CD1c-positive myeloid dendritic cell (primary cell): ENCODE results near the gene SERPINF2.
"Not testable (repeated sequence)": the region's sequence is repeated elsewhere in the genome, so short reads cannot be mapped to it uniquely, and the experiment has no call there.

ENCODE experiments used
- DNase-seq: peaks from one replicate; pipeline ENCODE4 v3.0.0-alpha.2; 2016; ENCODE audit errors: extremely low spot score

SERPINF2 gene

GRCh38 chr17:1789936-1790335 is 47.3 kb downstream of the SERPINF2 start:
- DNase-seq = no peak

GRCh38 chr17:1792495-1793446 is 50.1 kb downstream of the SERPINF2 start:
- no peak for DNase-seq

DNA sequence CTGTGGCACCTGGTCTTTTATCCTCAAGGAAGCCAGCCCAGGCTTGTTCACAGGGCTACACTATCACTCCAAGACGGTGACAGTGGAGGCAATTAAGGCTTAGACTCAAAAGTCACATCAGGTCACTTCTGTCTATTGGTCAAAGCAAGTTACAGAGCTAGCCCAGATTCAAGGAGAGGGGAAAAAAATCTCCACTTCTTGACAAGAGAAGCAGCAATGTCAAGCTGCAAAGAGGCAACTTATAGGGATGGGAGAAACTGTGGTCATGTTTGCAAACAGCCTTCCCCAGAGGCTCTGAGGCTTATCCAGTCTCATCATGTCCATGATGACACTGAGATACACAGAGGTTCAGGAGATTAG is 50.8 kb downstream of the SERPINF2 start:
- DNase-seq = no peak

DNA sequence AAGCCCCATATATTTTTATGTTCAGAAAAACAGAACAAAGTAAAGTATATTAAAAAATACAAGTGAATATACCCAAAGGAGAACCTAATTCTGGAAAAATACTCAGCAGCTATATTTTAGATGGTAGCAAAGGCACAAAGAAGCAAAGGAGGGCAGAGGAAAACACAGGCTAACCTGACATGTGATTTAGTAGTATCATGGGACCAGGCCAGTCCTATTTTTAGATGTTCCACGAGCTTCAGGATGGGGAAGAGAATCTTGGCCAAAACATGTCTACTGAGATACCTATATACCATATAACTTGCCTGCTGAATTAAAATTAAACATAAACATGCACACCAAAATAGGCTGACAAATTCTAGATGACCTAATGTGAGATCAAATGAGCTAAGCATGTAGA is 54.1 kb downstream of the SERPINF2 start:
- no peak for DNase-seq

- no peak for DNase-seq
These were observed 54.7 kb downstream of the SERPINF2 start for GRCh38 chr17:1797323-1797722.

- not testable (repeated sequence) for DNase-seq
These were observed 55.2 kb downstream of the SERPINF2 start for GRCh38 chr17:1797846-1798245.

DNA sequence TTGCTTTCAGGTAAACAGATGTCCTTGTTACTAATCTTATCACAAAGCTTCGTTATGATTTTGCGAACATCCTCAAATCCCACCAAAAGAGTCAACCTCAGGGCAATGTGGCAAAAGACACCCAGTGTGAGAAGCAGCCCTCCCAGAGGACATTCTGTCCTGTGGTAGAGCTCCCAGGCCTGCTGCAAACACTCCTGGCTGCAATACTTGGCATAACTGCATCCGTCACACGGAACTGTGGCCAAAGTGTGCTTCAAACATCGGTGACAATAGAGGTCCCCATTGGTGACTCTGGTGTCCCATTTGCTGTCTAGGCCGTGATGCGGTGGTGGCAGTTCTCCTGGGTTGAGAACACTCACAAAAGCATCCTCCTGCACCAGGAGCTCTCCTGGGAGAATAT is 57.6 kb downstream of the SERPINF2 start:
- DNase-seq = no peak

DNA sequence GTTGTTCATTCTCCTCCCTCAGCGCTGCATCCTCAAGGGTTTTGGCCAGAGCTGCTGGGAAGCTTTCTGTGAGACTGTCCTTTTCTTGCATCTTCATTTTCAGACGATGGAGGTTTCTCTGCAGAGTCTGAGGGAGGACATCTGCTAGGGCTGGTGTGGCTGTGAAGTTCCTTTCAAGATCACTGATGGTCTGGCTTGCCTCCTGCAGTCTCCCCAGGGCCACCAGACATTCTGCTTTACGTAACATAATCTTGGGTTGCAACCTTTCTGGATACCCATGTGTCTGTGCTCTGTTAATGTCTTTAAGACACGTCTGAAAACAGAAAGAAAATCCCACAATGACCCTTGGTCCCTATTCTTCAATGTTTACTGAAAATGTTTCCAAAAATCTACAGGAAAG is 58.0 kb downstream of the SERPINF2 start:
- no peak for DNase-seq

DNA sequence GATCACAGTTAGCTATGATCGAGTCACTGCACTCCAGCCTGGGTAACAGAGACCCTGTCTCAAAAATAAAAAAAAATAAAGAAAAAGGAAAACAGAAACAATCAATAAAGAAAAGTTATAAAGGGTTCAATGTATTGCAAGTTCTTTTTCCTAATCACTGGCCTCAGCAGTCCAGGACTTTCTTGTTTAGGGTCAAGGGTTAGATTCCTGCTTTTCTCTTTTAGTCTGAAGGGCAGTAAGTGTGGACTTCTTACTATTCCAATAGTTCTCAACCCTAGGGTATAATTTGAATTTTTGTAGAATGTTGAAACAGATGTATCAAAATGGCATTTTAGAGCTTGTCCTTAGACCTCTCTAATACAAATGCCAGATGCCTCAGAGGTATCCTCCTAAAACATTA is 59.8 kb downstream of the SERPINF2 start:
- DNase-seq = no peak

DNA sequence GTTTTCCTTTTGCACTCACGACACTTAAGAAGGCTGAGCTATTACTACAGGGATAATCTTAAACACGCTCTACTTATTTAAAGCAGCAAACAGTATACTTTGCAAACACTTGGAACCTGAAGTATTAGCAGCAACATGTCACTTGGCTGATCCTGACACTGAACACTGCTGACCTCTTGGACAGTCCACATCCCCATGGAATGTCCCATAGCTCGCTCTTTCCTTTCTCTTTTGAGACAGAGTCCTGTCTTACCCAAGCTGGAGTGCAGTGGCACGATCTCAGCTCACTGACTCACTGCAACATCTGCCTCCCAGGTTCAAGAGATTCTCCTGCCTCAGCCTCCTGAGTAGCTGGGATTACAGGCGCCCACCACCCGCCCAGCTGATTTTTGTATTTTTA is 60.6 kb downstream of the SERPINF2 start:
- no peak for DNase-seq
